GM21576 (cell line): Measurements from ENCODE around the gene P2RY8.
A peak's percentile ranks its signal among the peaks of the same experiment; 100 is the strongest.
"Not testable (repeated sequence)": the region's sequence is repeated elsewhere in the genome, so short reads cannot be mapped to it uniquely, and the experiment has no call there.

Experiments
- ATAC-seq: cut with Tn5 transposase; IDR thresholded peaks from one replicate; pipeline ENCODE4 v1.9.1; 2021; ENCODE audit warnings: mild to moderate bottlenecking, moderate library complexity; ENCODE audit not compliant: unreplicated experiment

Gene P2RY8

DNA sequence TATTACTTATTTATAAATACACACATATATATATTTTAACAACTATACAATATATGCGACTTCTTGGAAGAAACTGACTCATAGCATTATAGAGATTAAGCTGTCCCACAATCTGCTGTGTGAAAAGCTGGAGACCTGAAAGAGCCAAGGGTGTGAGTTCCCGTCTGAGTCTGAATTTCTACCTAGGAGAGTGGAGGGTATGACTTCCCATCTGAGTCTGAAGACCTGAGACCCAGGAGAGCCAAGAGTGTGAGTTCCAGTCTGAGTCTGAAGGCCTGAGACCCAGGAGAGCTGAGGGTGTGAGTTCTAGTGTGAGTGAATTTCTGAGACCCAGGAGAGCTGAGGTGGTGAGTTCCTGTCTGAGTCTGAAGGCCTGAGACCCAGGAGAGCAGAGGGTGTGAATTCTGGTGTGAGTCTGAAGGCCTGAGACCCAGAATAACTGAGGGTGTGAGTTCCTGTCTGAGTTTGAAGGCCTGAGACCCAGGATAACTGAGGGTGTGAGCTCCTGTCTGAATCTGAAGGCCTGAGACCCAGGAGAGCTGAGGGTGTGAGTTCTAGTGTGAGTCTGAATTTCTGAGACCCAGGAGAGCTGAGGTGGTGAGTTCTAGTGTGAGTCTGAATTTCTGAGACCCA, 8.9 kb upstream of the P2RY8 start:
- ATAC-seq = no peak

GRCh38 chrX:1542994-1543725, 6.2 kb upstream of the P2RY8 start:
- no peak for ATAC-seq

- not testable (repeated sequence) for ATAC-seq
These were observed 2.2 kb upstream of the P2RY8 start for GRCh38 chrX:1539146-1539545.

DNA sequence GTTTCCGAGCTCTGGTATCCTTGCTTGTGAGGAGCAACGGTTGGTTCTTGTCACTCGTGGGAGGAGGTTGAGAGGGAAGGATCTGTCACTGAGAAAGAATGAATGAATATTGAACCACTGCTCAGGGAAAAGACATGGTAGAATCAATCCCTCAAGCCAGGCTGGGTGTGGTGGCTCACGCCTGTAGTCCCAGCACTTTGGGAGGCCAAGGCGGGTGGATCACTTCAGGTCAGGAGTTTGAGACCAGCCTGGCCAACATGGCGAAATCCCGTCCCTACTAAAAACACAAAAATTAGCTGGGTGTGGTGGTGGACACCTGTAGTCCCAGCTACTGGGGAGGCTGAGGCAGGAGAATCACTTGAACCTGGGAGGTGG, 718 bp upstream of the P2RY8 start:
- not testable (repeated sequence) for ATAC-seq

- ATAC-seq = peak; percentile 6
These were observed 314 bp downstream of the P2RY8 start for GRCh38 chrX:1536712-1537030.

GRCh38 chrX:1535241-1536041, 1.5 kb downstream of the P2RY8 start:
- peak; percentile 21 for ATAC-seq

- ATAC-seq = no peak
These were observed 2.5 kb downstream of the P2RY8 start for GRCh38 chrX:1534301-1535168.

GRCh38 chrX:1533058-1533457, 3.9 kb downstream of the P2RY8 start:
- ATAC-seq = no peak

GRCh38 chrX:1531096-1531890, 5.7 kb downstream of the P2RY8 start:
- no peak for ATAC-seq

- ATAC-seq = no peak
These were observed 7.2 kb downstream of the P2RY8 start for GRCh38 chrX:1529756-1530155.

- ATAC-seq = no peak
These were observed 7.7 kb downstream of the P2RY8 start for GRCh38 chrX:1529328-1529727.

DNA sequence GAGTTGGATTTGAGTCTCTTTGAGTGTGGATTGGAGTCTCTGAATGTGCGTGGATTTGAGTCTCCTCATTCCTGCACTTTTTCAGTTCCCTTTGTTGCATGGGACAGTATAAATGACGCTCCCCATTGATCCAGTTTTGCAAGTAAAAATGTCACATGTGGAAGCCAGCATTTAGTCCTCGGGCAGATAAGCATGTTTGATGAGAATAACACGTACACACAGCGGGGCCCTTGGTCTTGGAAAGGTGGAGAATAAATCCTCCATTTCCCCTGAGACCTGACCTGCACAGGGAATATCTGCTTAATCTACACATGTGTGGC, 8.1 kb downstream of the P2RY8 start:
- no peak for ATAC-seq

DNA sequence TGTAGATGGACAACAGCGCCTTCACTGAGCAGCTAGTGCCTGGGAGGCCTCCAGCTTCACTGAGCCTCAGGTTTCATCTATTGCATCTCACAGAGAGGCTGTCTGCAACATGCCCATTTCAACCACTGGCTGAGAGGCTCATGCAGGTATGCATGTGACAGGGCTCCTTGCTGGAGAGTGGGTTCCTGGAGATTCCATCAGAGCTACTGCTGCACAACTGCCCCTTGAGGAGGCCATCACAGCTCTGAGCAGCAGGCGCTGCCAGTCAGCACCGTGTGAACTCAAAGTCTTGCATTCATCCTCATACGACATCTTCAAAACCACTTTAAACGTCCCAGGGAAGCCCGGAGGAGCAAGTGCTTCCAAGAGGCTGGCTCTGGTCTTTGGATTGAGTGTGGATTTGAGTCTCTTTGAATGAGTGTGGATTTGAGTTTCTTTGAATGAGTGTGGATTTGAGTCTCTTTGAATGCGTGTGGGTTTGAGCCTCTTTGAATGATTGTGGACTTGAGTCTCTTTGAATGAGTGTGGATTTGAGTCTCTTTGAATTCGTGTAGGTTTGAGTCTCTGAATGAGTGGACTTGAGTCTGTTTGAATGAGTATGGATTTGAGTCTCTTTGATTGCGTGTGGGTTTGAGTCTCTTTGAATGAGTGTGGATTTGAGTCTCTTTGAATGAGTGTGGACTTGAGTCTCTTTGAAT, 8.7 kb downstream of the P2RY8 start:
- ATAC-seq = no peak

GRCh38 chrX:1527457-1527856, 9.5 kb downstream of the P2RY8 start:
- no peak for ATAC-seq

- ATAC-seq = no peak
These were observed 10.4 kb downstream of the P2RY8 start for GRCh38 chrX:1526565-1526964.

DNA sequence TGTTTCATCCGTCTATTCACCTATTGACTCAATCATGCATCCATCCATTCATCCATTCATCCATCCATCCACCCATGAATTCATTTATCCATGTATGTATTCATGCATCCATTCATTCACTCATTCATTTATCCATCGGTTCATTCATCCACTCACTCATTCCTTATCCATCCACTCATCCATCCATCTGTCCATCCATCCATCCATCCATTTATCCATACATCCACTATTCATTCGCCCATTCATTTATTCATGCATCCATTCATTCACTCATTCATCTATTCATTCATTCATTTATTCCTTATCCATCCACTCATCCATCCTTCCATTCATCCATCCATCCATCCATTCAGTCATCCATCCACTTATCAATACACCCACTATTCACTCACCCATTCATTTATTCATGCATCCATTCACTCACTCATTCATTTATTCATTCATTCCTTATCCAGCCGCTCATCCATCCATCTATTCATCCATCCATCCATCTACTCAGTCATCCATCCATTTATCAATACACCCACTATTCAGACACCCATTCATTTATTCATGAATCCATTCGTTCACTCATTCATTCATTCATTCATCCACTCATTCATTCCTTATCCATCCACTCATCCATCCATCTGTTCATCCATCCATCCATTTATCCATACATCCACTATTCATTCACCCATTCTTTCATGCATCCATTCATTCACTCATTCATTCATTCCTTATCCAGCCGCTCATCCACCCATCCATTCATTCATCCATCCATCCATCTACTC, 11.2 kb downstream of the P2RY8 start:
- no peak for ATAC-seq

GRCh38 chrX:1524874-1525582, 12.0 kb downstream of the P2RY8 start:
- ATAC-seq = no peak

- ATAC-seq = not testable (repeated sequence)
These were observed 14.1 kb downstream of the P2RY8 start for GRCh38 chrX:1522905-1523304.
